Tibial nerve (tissue), 4 donors: ENCODE measurements around the gene SURF4.
A peak's percentile ranks its signal among the peaks of the same experiment; 100 is the strongest.

Source experiments
- CTCF ChIP-seq, 5 experiments: fragments of 200-600 bp in 3 of 5; fragments of 450-650 bp in 2 of 5; sonication (generic) in 3 of 5; IDR thresholded peaks; one replicate each; pipeline ENCODE4 v1.5.1; 2016 to 2019; ENCODE audit warnings: antibody characterized with exemption in 5 of 5, mild to moderate bottlenecking in 3 of 5, moderate library complexity in 2 of 5
- EP300 ChIP-seq, 2 donors: sonication (generic); formaldehyde crosslinking; IDR thresholded peaks; one replicate each; pipeline ENCODE4 v1.6.1; 2017; ENCODE audit warnings: antibody characterized with exemption in 2 of 2, mild to moderate bottlenecking in 1 of 2
- POLR2A ChIP-seq, 2 donors: fragments of 450-650 bp; IDR thresholded peaks; one replicate each; pipeline ENCODE4 v1.6.1; 2017; ENCODE audit warnings: antibody characterized with exemption in 2 of 2, mild to moderate bottlenecking in 2 of 2, moderate library complexity in 2 of 2

GRCh38 chr9:133375724-133376654, at the start of gene SURF4, which contains the start of gene STKLD1:
- TF ChIP-seq CTCF (IDR thresholded peaks at IDR 0.05) (peak in 2 of 5 experiments; percentile 60 to 75), POLR2A (IDR thresholded peaks at IDR 0.05) (peak; percentile 85 to 93), EP300 (IDR thresholded peaks at IDR 0.05) (peak in 1 of 2 donors; percentile 75)
